Astrocyte (in vitro differentiated cells and primary cell): ENCODE results near the gene APBA3. TPM values are rescaled to one million over a fixed set of nuclear protein-coding genes. Genes with fewer than 3 reads are reported as not detected.

Experiments
- DNase-seq: peaks from one replicate; pipeline ENCODE4 v3.0.0-alpha.2; 2010; ENCODE audit warnings: low read depth
- FAIRE-seq: peaks from 2 replicates; lab custom pipeline; 2011; peaks lifted over from hg19 to GRCh38; lab: Jason Lieb, UNC
- H2AFZ ChIP-seq: 2 replicates; pipeline ENCODE4 v1.6.0; 2012; ENCODE audit warnings: low read depth, low read length, inconsistent platforms
- H3K27ac ChIP-seq: 2 replicates; pipeline ENCODE4 v1.5.1; 2011; ENCODE audit warnings: low read depth, low read length, inconsistent platforms
- H3K27me3 ChIP-seq: 2 replicates; pipeline ENCODE4 v1.6.0; 2011; ENCODE audit warnings: low read length, inconsistent platforms; ENCODE audit not compliant: insufficient read depth
- H3K36me3 ChIP-seq: 2 replicates; pipeline ENCODE4 v1.5.1; 2011; ENCODE audit warnings: low read length, inconsistent platforms; ENCODE audit not compliant: insufficient read depth
- H3K4me1 ChIP-seq: 2 replicates; pipeline ENCODE4 v1.5.1; 2011; ENCODE audit warnings: low read length, inconsistent platforms; ENCODE audit not compliant: insufficient read depth
- H3K4me2 ChIP-seq: 2 replicates; pipeline ENCODE4 v1.6.0; 2012; ENCODE audit warnings: low read length, inconsistent platforms
- H3K4me3 ChIP-seq: 2 replicates; pipeline ENCODE4 v1.5.1; 2011; ENCODE audit warnings: low read depth, mild to moderate bottlenecking, low read length, inconsistent platforms; ENCODE audit not compliant: insufficient read depth
- H3K79me2 ChIP-seq: 2 replicates; pipeline ENCODE4 v1.6.0; 2012; ENCODE audit warnings: mild to moderate bottlenecking, low read length, inconsistent platforms; ENCODE audit not compliant: insufficient read depth
- H3K9ac ChIP-seq: 2 replicates; pipeline ENCODE4 v1.6.0; 2012; ENCODE audit warnings: mild to moderate bottlenecking, low read length, inconsistent platforms
- H3K9me3 ChIP-seq: 2 replicates; pipeline ENCODE4 v1.5.1; 2012; ENCODE audit warnings: low read depth, mild to moderate bottlenecking, low read length, inconsistent platforms; ENCODE audit not compliant: insufficient read depth
- H4K20me1 ChIP-seq: 2 replicates; pipeline ENCODE4 v1.6.0; 2012; ENCODE audit warnings: low read length, inconsistent platforms; ENCODE audit not compliant: insufficient read depth
- H3K27ac Mint-ChIP-seq: one replicate; pipeline ENCODE4 v1.8.0; 2021; ENCODE audit warnings: mild to moderate bottlenecking, mixed read lengths; ENCODE audit not compliant: unreplicated experiment
- H3K27me3 Mint-ChIP-seq: one replicate; pipeline ENCODE4 v1.8.0; 2021; ENCODE audit warnings: low read depth, mixed read lengths; ENCODE audit not compliant: unreplicated experiment
- H3K36me3 Mint-ChIP-seq: one replicate; pipeline ENCODE4 v1.8.0; 2021; ENCODE audit warnings: low read depth, mixed read lengths; ENCODE audit not compliant: unreplicated experiment
- H3K4me1 Mint-ChIP-seq: one replicate; pipeline ENCODE4 v1.8.0; 2021; ENCODE audit warnings: low read depth, mixed read lengths; ENCODE audit not compliant: unreplicated experiment
- H3K4me3 Mint-ChIP-seq: one replicate; pipeline ENCODE4 v1.8.0; 2021; ENCODE audit warnings: mild to moderate bottlenecking, moderate library complexity, mixed read lengths; ENCODE audit not compliant: unreplicated experiment
- H3K9me3 Mint-ChIP-seq: one replicate; pipeline ENCODE4 v1.8.0; 2021; ENCODE audit warnings: mild to moderate bottlenecking, mixed read lengths; ENCODE audit not compliant: unreplicated experiment
- CTCF ChIP-seq: IDR thresholded peaks from 2 replicates; pipeline ENCODE4 v1.5.1; 2011; ENCODE audit warnings: low read depth, mild to moderate bottlenecking, inconsistent platforms, low read length, moderate library complexity; ENCODE audit not compliant: insufficient read depth
- EZH2 ChIP-seq: IDR thresholded peaks from 2 replicates; pipeline ENCODE4 v1.6.1; 2012; ENCODE audit warnings: mild to moderate bottlenecking, low read length, inconsistent platforms; ENCODE audit not compliant: insufficient read depth
- total RNA-seq: library from RNA; stranded (reverse); gene quantifications from 2 replicates; pipeline ENCODE4 v1.2.1, GENCODE V29; 2021

The APBA3 gene
- total RNA-seq, 1 donor from 2014 or later: 16.5 TPM

- peaks cover 20% of the 10 kb centered on the region for H3K27me3 Mint-ChIP-seq
- H3K4me2 ChIP-seq: no peak overlapping the region
- peak overlapping the region; percentile 47 for H3K4me3 Mint-ChIP-seq
- H3K9me3 Mint-ChIP-seq: peaks cover 22% of the 10 kb centered on the region
- H3K4me3 ChIP-seq: no peak overlapping the region
- H3K4me1 Mint-ChIP-seq: no peaks in the 10 kb centered on the region
- DNase-seq (no peak), FAIRE-seq (no peak)
- no peak overlapping the region for H3K27ac ChIP-seq
- H3K27me3 ChIP-seq: peaks cover 7% of the 10 kb centered on the region
- H4K20me1 ChIP-seq: no peaks in the 10 kb centered on the region
- H3K36me3 Mint-ChIP-seq: peaks cover 9% of the 10 kb centered on the region
- H3K27ac Mint-ChIP-seq: no peak overlapping the region
- no peaks in the 10 kb centered on the region for H3K79me2 ChIP-seq
- no peak overlapping the region for H3K9ac ChIP-seq
- peaks cover 22% of the 10 kb centered on the region for H3K9me3 ChIP-seq
- no peak for TF ChIP-seq CTCF
- TF ChIP-seq EZH2: no peak
- no peaks in the 10 kb centered on the region for H3K36me3 ChIP-seq
- H3K4me1 ChIP-seq: no peaks in the 10 kb centered on the region
- H2AFZ ChIP-seq: no peak overlapping the region
These were observed 23.3 kb upstream of the APBA3 start for GRCh38 chr19:3784607-3785450.

GRCh38 chr19:3783660-3784584 is 22.4 kb upstream of the APBA3 start:
- no peaks in the 10 kb centered on the region for H4K20me1 ChIP-seq
- Mint-ChIP-seq H3K4me1 (no peaks in the 10 kb centered on the region), H3K27me3 (peaks cover 11% of the 10 kb centered on the region), H3K36me3 (peaks cover 9% of the 10 kb centered on the region), H3K4me3 (no peak overlapping the region), H3K27ac (no peak overlapping the region), H3K9me3 (peaks cover 21% of the 10 kb centered on the region)
- no peak overlapping the region for H3K4me3 ChIP-seq
- no peaks in the 10 kb centered on the region for H3K36me3 ChIP-seq
- FAIRE-seq (no peak), DNase-seq (no peak)
- no peaks in the 10 kb centered on the region for H3K79me2 ChIP-seq
- H3K27me3 ChIP-seq: peaks cover 7% of the 10 kb centered on the region
- no peak overlapping the region for H3K9ac ChIP-seq
- H3K4me2 ChIP-seq: no peak overlapping the region
- H3K4me1 ChIP-seq: no peaks in the 10 kb centered on the region
- no peak overlapping the region for H2AFZ ChIP-seq
- no peak overlapping the region for H3K27ac ChIP-seq
- TF ChIP-seq CTCF (no peak), EZH2 (no peak)
- H3K9me3 ChIP-seq: peaks cover 22% of the 10 kb centered on the region
